Choroid plexus epithelial cell (primary cell): ENCODE data around the gene MID2.
"Not testable (repeated sequence)": the region's sequence is repeated elsewhere in the genome, so short reads cannot be mapped to it uniquely, and the experiment has no call there.

Experiments used
- DNase-seq: peaks from one replicate; pipeline ENCODE4 v3.0.0-alpha.2; 2010; ENCODE audit warnings: low read depth
- H3K4me3 ChIP-seq: 2 replicates; pipeline ENCODE4 v1.5.1; 2011; ENCODE audit warnings: low read depth, mild to moderate bottlenecking, control low read depth, low read length, moderate library complexity
- TF ChIP-seq, protein P1 (sequence below): conservative IDR thresholded peaks from 2 replicates; pipeline ENCODE4 v1.5.1; 2011; ENCODE audit warnings: low read depth, mild to moderate bottlenecking, control low read depth, inconsistent platforms, low read length, moderate library complexity

Gene MID2

DNA sequence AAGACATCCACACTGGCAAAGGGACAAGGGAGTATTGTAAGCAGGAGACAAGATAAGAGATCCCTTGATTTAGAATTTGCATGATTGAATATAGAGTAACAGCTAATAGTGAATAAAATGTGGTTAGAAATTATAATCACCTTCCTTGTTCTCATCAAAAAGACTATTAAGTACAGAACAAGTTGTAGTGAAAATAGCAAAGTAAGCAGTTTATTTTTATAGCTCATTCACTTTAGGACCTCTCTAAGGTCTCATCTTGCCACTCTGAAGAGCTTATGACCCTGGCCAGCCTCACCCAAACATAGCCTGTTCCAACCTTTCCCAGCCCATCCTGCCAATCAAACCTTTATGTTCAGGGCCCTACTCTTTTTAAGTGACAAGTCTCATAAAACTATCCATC lies 30.6 kb downstream of the MID2 start:
- H3K4me3 ChIP-seq, result no peak overlapping the region
- TF ChIP-seq, protein P1, sequence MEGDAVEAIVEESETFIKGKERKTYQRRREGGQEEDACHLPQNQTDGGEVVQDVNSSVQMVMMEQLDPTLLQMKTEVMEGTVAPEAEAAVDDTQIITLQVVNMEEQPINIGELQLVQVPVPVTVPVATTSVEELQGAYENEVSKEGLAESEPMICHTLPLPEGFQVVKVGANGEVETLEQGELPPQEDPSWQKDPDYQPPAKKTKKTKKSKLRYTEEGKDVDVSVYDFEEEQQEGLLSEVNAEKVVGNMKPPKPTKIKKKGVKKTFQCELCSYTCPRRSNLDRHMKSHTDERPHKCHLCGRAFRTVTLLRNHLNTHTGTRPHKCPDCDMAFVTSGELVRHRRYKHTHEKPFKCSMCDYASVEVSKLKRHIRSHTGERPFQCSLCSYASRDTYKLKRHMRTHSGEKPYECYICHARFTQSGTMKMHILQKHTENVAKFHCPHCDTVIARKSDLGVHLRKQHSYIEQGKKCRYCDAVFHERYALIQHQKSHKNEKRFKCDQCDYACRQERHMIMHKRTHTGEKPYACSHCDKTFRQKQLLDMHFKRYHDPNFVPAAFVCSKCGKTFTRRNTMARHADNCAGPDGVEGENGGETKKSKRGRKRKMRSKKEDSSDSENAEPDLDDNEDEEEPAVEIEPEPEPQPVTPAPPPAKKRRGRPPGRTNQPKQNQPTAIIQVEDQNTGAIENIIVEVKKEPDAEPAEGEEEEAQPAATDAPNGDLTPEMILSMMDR, result no peak

DNA sequence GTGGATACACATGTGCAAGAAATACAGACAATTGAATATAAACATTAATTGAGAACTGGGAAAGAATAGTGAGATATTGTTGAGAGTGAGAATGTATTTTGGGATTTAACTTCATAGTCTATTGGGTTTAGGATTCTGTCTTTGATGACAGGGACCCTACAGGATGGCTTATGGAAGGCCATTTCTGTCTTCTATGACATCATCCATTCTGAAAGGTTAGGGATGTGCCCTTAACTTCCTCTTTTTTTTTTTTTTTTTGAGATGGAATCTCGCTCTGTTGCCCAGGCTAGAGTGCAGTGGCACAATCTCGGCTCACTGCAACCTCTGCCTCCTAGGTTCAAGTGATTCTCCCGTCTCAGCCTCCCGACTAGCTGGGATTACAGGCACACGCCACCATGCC lies 31.4 kb downstream of the MID2 start:
- DNase-seq, H3K4me3 ChIP-seq: not testable (repeated sequence)

More for the DNA sequence above, 30.6 kb downstream of the MID2 start:
- no peak for DNase-seq

DNA sequence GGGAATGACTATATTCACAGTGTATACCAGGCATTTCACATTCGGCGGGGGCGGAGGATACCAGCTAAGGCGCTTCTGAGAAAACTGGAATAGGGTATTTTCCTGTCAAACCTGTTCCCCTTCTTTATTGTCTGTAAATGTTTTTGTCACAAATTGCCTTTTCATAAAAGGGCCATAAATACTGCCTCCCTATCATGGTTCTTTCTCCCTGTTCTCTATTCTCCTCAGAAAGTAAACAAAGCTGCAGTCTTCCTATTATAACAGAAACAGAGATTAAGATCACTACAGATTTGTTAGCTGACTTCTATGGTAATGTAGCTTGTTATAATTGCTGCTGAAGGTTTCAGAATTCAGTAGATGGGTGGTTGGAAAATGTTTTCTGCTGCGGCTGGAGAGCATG lies 32.2 kb downstream of the MID2 start:
- no peak overlapping the region for H3K4me3 ChIP-seq
- no peak for DNase-seq
- TF ChIP-seq, protein P1, result no peak

DNA sequence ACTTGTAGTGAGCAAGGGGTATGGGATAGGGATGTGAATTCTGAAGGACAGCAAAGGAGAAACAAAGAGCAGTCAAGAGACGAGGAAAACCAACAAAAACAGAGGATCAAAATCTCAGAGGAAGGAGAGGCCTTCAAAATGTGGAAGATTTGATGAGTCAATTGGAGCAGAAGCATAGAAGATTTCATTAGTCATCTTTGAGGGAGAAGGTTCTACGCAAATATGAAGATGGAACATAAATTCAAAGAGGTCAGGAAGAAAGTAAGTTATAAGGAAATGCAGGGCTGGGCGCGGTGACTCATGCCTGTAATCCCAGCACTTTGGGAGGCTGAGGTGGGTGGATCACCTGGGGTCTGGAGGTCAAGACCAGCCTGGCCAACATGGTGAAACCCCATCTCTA lies 35.4 kb downstream of the MID2 start:
- no peak overlapping the region for H3K4me3 ChIP-seq
- TF ChIP-seq, protein P1, result no peak
- peak; percentile 22 for DNase-seq

DNA sequence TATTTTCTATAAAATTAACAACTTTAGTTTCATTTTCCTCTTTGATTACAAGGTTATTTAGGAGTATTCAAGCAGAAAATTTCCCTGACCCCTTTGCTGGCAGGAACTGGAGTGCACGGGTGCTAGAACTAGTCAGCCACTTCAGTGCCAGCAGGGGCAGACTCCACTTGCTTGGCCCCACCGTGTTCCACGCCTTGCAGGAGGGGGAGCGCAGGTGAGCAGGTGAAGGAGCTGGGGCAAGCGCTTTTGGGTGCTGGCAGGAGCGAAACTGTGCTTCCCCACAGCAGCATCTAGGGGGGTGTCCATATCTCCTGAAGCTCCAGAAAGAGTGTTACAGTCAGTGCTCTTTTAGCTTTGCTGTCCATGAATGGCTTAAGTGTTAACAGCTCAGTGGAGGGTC lies 45.5 kb downstream of the MID2 start:
- DNase-seq, result no peak
- H3K4me3 ChIP-seq, result no peak overlapping the region
- TF ChIP-seq, protein P1, result no peak

DNA sequence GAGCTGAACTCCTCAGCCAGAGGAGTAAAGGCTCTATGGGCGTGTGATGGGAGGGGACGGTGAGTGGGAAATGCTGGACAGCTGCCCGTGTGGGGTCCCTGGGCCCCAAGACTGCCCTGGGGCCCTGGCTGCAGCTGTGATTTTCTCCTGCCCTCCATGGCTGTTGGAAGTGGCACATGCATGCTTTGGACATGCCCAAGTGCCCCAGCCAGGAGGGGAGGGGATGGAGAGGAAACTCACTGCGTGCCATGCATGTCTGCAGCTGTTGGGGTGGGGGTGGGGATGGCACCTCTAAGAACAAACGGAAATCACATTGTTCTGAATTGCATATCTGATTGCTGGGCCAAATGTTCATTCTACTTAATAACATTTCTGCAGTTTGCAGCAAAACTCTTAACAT lies 52.4 kb downstream of the MID2 start:
- no peak for DNase-seq

DNA sequence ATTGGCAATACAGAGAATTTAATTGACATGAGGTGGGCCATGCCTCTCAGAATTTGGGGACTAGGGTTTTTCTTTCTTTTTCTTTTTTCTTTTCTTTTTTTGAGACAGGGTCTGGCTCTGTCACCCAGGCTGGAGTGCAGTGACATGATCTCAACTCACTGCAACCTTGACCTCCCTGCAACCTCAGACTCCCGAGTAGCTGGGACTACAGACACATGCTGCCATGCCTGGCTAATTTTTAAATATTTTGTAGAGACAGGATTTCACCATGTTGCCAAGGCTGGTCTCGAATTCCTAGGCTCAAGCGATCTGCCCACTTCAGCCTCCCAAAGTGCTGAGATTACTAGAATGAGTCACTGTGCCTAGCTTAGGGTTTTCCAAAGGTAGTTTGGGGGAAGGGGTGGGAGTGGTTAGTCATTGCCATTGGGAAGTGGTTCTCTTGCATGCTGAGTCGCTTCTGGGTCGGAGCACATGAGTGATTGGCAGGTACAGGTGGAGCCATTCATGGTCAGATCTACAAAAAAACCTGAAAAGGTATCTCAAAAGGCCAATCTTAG lies 54.5 kb downstream of the MID2 start:
- TF ChIP-seq, protein P1, result no peak
- H3K4me3 ChIP-seq, result no peak overlapping the region
- no peak for DNase-seq

More for the DNA sequence above, 52.4 kb downstream of the MID2 start:
- H3K4me3 ChIP-seq, result no peak overlapping the region
- TF ChIP-seq, protein P1, result no peak
